Neural crest cell (in vitro differentiated cells): ENCODE data around the gene SIGLEC15. TPM values are rescaled to one million over a fixed set of nuclear protein-coding genes. Genes with fewer than 3 reads are reported as not detected.

ENCODE experiments used
- DNase-seq: peaks from one replicate; pipeline ENCODE4 v3.0.0; 2021; ENCODE audit warnings: low read depth, mixed read lengths, low spot score
- H3K27ac Mint-ChIP-seq: one replicate; pipeline ENCODE4 v1.8.0; 2021; ENCODE audit warnings: mild to moderate bottlenecking, mixed read lengths; ENCODE audit not compliant: unreplicated experiment
- H3K27me3 Mint-ChIP-seq: 2 replicates; pipeline ENCODE4 v1.8.0; 2021; ENCODE audit warnings: low read depth, mild to moderate bottlenecking, mixed read lengths
- H3K36me3 Mint-ChIP-seq: 2 replicates; pipeline ENCODE4 v1.8.0; 2021; ENCODE audit warnings: low read depth, mild to moderate bottlenecking, mixed read lengths
- H3K4me1 Mint-ChIP-seq: 2 replicates; pipeline ENCODE4 v1.8.0; 2021; ENCODE audit warnings: mixed read lengths
- H3K4me3 Mint-ChIP-seq: one replicate; pipeline ENCODE4 v1.8.0; 2021; ENCODE audit warnings: mild to moderate bottlenecking, mixed read lengths
- H3K9me3 Mint-ChIP-seq: 2 replicates; pipeline ENCODE4 v1.8.0; 2021; ENCODE audit warnings: mixed read lengths
- CTCF ChIP-seq: fragments of 200-600 bp; sonication (generic); conservative IDR thresholded peaks from 2 replicates; pipeline ENCODE4 v1.5.0; 2021; ENCODE audit warnings: antibody characterized with exemption, mild to moderate bottlenecking
- total RNA-seq: library from RNA; stranded (reverse); gene quantifications from 2 replicates; pipeline ENCODE4 v1.2.1, GENCODE V29; 2021

The SIGLEC15 gene
- total RNA-seq, 1 donor from 2014 or later, result not detected

- peaks cover 62% of the 10 kb centered on the region for H3K4me1 Mint-ChIP-seq
- TF ChIP-seq CTCF, result peak; percentile 49
- H3K9me3 Mint-ChIP-seq, result no peaks in the 10 kb centered on the region
- peaks cover 53% of the 10 kb centered on the region for H3K27me3 Mint-ChIP-seq
- no peak overlapping the region for H3K4me3 Mint-ChIP-seq
- peak; percentile 53 for DNase-seq
- H3K27ac Mint-ChIP-seq, result no peak overlapping the region
- no peaks in the 10 kb centered on the region for H3K36me3 Mint-ChIP-seq
Observed at GRCh38 chr18:45837283-45838070, 12.0 kb downstream of the SIGLEC15 start.

GRCh38 chr18:45838302-45839070 is 13.0 kb downstream of the SIGLEC15 start:
- peaks cover 52% of the 10 kb centered on the region for H3K27me3 Mint-ChIP-seq
- no peaks in the 10 kb centered on the region for H3K9me3 Mint-ChIP-seq
- peaks cover 60% of the 10 kb centered on the region for H3K4me1 Mint-ChIP-seq
- no peak overlapping the region for H3K4me3 Mint-ChIP-seq
- DNase-seq, result no peak
- no peak overlapping the region for H3K27ac Mint-ChIP-seq
- H3K36me3 Mint-ChIP-seq, result no peaks in the 10 kb centered on the region
- no peak for TF ChIP-seq CTCF

GRCh38 chr18:45839414-45840395 is 14.2 kb downstream of the SIGLEC15 start:
- no peak overlapping the region for H3K27ac Mint-ChIP-seq
- no peaks in the 10 kb centered on the region for H3K9me3 Mint-ChIP-seq
- no peak overlapping the region for H3K4me3 Mint-ChIP-seq
- no peaks in the 10 kb centered on the region for H3K36me3 Mint-ChIP-seq
- no peak for DNase-seq
- peaks cover 46% of the 10 kb centered on the region for H3K27me3 Mint-ChIP-seq
- peak; percentile 58 for TF ChIP-seq CTCF
- peaks cover 47% of the 10 kb centered on the region for H3K4me1 Mint-ChIP-seq

- Mint-ChIP-seq H3K4me3 (no peak overlapping the region), H3K27me3 (peaks cover 31% of the 10 kb centered on the region), H3K4me1 (peaks cover 32% of the 10 kb centered on the region), H3K9me3 (no peaks in the 10 kb centered on the region), H3K36me3 (no peaks in the 10 kb centered on the region), H3K27ac (peak overlapping the region; percentile 69)
- no peak for TF ChIP-seq CTCF
- no peak for DNase-seq
Observed at GRCh38 chr18:45841060-45841764, 15.7 kb downstream of the SIGLEC15 start.
